ENCODE results near the gene BET1.

Gene BET1

GRCh38 chr7:93964262-93964661 lies 39.9 kb downstream of the BET1 start:
- Histone ChIP-seq H3K9me3 (ENCODE audit: control insufficient read depth in 2 of 2, low read length in 2 of 2) (no peaks in the 10 kb centered on the region), H3K27ac (ENCODE audit: low read depth in 2 of 2, low read length in 2 of 2) (no peak overlapping the region), H3K4me3 (ENCODE audit: low read length in 2 of 2) (no peak overlapping the region), H3K27me3 (ENCODE audit: control insufficient read depth in 2 of 2, insufficient read depth in 2 of 2, low read length in 2 of 2) (no peaks in the 10 kb centered on the region), H3K4me1 (ENCODE audit: control insufficient read depth in 2 of 2, insufficient read depth in 2 of 2, low read length in 2 of 2) (no peaks in the 10 kb centered on the region), H3K36me3 (ENCODE audit: control insufficient read depth in 2 of 2, insufficient read depth in 2 of 2, low read length in 2 of 2) (no peaks in the 10 kb centered on the region), H3K9ac (ENCODE audit: low read depth in 1 of 2, low read length in 2 of 2) (no peak overlapping the region)

GRCh38 chr7:93960986-93961385 lies 43.2 kb downstream of the BET1 start:
- Histone ChIP-seq H3K9ac (ENCODE audit: low read depth in 1 of 2, low read length in 2 of 2) (no peak overlapping the region), H3K27me3 (ENCODE audit: control insufficient read depth in 2 of 2, insufficient read depth in 2 of 2, low read length in 2 of 2) (no peaks in the 10 kb centered on the region), H3K27ac (ENCODE audit: low read depth in 2 of 2, low read length in 2 of 2) (no peak overlapping the region), H3K9me3 (ENCODE audit: control insufficient read depth in 2 of 2, low read length in 2 of 2) (no peaks in the 10 kb centered on the region), H3K4me1 (ENCODE audit: control insufficient read depth in 2 of 2, insufficient read depth in 2 of 2, low read length in 2 of 2) (no peaks in the 10 kb centered on the region), H3K36me3 (ENCODE audit: control insufficient read depth in 2 of 2, insufficient read depth in 2 of 2, low read length in 2 of 2) (no peaks in the 10 kb centered on the region), H3K4me3 (ENCODE audit: low read length in 2 of 2) (no peak overlapping the region)

GRCh38 chr7:93958651-93959050 lies 45.5 kb downstream of the BET1 start:
- no peaks in the 10 kb centered on the region for H3K27me3 ChIP-seq (ENCODE audit: control insufficient read depth in 2 of 2, insufficient read depth in 2 of 2, low read length in 2 of 2)
- no peaks in the 10 kb centered on the region for H3K4me1 ChIP-seq (ENCODE audit: control insufficient read depth in 2 of 2, insufficient read depth in 2 of 2, low read length in 2 of 2)
- no peaks in the 10 kb centered on the region for H3K9me3 ChIP-seq (ENCODE audit: control insufficient read depth in 2 of 2, low read length in 2 of 2)
- no peak overlapping the region for H3K9ac ChIP-seq (ENCODE audit: low read depth in 1 of 2, low read length in 2 of 2)
- no peak overlapping the region for H3K4me3 ChIP-seq (ENCODE audit: low read length in 2 of 2)
- H3K27ac ChIP-seq (ENCODE audit: low read depth in 2 of 2, low read length in 2 of 2), result no peak overlapping the region
- no peaks in the 10 kb centered on the region for H3K36me3 ChIP-seq (ENCODE audit: control insufficient read depth in 2 of 2, insufficient read depth in 2 of 2, low read length in 2 of 2)

- H3K27ac ChIP-seq (ENCODE audit: low read depth in 2 of 2, low read length in 2 of 2), result no peak overlapping the region
- H3K4me1 ChIP-seq (ENCODE audit: control insufficient read depth in 2 of 2, insufficient read depth in 2 of 2, low read length in 2 of 2), result no peaks in the 10 kb centered on the region
Measured at GRCh38 chr7:93958216-93958615, 45.9 kb downstream of the BET1 start.

DNA sequence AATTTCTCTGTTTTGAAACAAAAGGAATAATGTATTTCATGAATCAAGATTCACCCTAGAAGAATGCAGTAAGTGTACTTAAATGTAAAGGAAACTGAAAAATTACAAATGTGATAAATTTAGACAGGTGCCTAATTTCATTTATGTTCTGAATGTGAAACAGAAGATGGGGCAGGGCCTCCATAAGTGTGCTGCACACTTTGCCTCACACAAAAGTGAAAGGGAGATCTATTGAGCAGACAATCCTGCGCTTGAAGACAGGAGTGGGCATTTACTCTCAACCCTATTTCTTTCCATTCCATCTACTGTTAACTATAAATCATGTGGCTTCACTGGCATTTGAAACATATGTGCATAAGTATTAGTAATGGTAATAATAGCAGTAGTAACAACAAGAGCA lies 46.4 kb downstream of the BET1 start:
- Histone ChIP-seq H3K27ac (ENCODE audit: low read depth in 2 of 2, low read length in 2 of 2) (no peak overlapping the region), H3K9ac (ENCODE audit: low read depth in 1 of 2, low read length in 2 of 2) (no peak overlapping the region), H3K9me3 (ENCODE audit: control insufficient read depth in 2 of 2, low read length in 2 of 2) (no peaks in the 10 kb centered on the region), H3K4me1 (ENCODE audit: control insufficient read depth in 2 of 2, insufficient read depth in 2 of 2, low read length in 2 of 2) (no peaks in the 10 kb centered on the region), H3K4me3 (ENCODE audit: low read length in 2 of 2) (no peak overlapping the region), H3K36me3 (ENCODE audit: control insufficient read depth in 2 of 2, insufficient read depth in 2 of 2, low read length in 2 of 2) (no peaks in the 10 kb centered on the region), H3K27me3 (ENCODE audit: control insufficient read depth in 2 of 2, insufficient read depth in 2 of 2, low read length in 2 of 2) (no peaks in the 10 kb centered on the region)

More at GRCh38 chr7:93958216-93958615, 45.9 kb downstream of the BET1 start:
- H3K9ac ChIP-seq (ENCODE audit: low read depth in 1 of 2, low read length in 2 of 2), result no peak overlapping the region
- H3K27me3 ChIP-seq (ENCODE audit: control insufficient read depth in 2 of 2, insufficient read depth in 2 of 2, low read length in 2 of 2), result no peaks in the 10 kb centered on the region
- H3K4me3 ChIP-seq (ENCODE audit: low read length in 2 of 2), result no peak overlapping the region
- H3K36me3 ChIP-seq (ENCODE audit: control insufficient read depth in 2 of 2, insufficient read depth in 2 of 2, low read length in 2 of 2), result no peaks in the 10 kb centered on the region
- no peaks in the 10 kb centered on the region for H3K9me3 ChIP-seq (ENCODE audit: control insufficient read depth in 2 of 2, low read length in 2 of 2)

DNA sequence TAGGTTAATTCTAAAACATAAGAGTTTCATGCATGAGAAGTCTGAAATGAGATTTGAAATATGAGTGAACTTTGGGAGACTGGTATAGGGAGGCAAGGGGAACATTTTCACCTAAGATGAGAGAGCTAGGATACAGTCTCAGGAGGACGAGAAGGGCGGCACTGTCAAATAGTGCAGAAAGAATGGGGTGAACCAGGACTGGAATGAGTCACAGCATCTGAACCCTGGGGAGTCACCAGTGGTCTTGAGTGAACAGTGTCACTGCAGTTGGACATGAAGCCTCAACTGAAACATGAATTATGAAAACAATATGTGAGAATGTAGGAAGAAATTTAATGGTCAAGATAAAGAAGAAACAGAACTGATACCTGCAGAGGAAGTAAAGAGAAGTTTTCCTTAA lies 48.9 kb downstream of the BET1 start:
- Histone ChIP-seq H3K9ac (ENCODE audit: low read depth in 1 of 2, low read length in 2 of 2) (no peak overlapping the region), H3K4me1 (ENCODE audit: control insufficient read depth in 2 of 2, insufficient read depth in 2 of 2, low read length in 2 of 2) (no peaks in the 10 kb centered on the region), H3K36me3 (ENCODE audit: control insufficient read depth in 2 of 2, insufficient read depth in 2 of 2, low read length in 2 of 2) (no peaks in the 10 kb centered on the region), H3K27me3 (ENCODE audit: control insufficient read depth in 2 of 2, insufficient read depth in 2 of 2, low read length in 2 of 2) (no peaks in the 10 kb centered on the region), H3K9me3 (ENCODE audit: control insufficient read depth in 2 of 2, low read length in 2 of 2) (no peaks in the 10 kb centered on the region), H3K27ac (ENCODE audit: low read depth in 2 of 2, low read length in 2 of 2) (no peak overlapping the region), H3K4me3 (ENCODE audit: low read length in 2 of 2) (no peak overlapping the region)

- no peaks in the 10 kb centered on the region for H3K4me1 ChIP-seq (ENCODE audit: control insufficient read depth in 2 of 2, insufficient read depth in 2 of 2, low read length in 2 of 2)
- H3K27ac ChIP-seq (ENCODE audit: low read depth in 2 of 2, low read length in 2 of 2), result no peak overlapping the region
- H3K4me3 ChIP-seq (ENCODE audit: low read length in 2 of 2), result no peak overlapping the region
- no peak overlapping the region for H3K9ac ChIP-seq (ENCODE audit: low read depth in 1 of 2, low read length in 2 of 2)
- H3K27me3 ChIP-seq (ENCODE audit: control insufficient read depth in 2 of 2, insufficient read depth in 2 of 2, low read length in 2 of 2), result no peaks in the 10 kb centered on the region
- no peaks in the 10 kb centered on the region for H3K36me3 ChIP-seq (ENCODE audit: control insufficient read depth in 2 of 2, insufficient read depth in 2 of 2, low read length in 2 of 2)
- H3K9me3 ChIP-seq (ENCODE audit: control insufficient read depth in 2 of 2, low read length in 2 of 2), result no peaks in the 10 kb centered on the region
Measured at GRCh38 chr7:93949423-93949822, 54.7 kb downstream of the BET1 start.

GRCh38 chr7:93948873-93949272 lies 55.3 kb downstream of the BET1 start:
- H3K4me1 ChIP-seq (ENCODE audit: control insufficient read depth in 2 of 2, insufficient read depth in 2 of 2, low read length in 2 of 2), result no peaks in the 10 kb centered on the region
- no peaks in the 10 kb centered on the region for H3K9me3 ChIP-seq (ENCODE audit: control insufficient read depth in 2 of 2, low read length in 2 of 2)
- H3K4me3 ChIP-seq (ENCODE audit: low read length in 2 of 2), result no peak overlapping the region
- H3K27me3 ChIP-seq (ENCODE audit: control insufficient read depth in 2 of 2, insufficient read depth in 2 of 2, low read length in 2 of 2), result no peaks in the 10 kb centered on the region
- no peak overlapping the region for H3K9ac ChIP-seq (ENCODE audit: low read depth in 1 of 2, low read length in 2 of 2)
- no peak overlapping the region for H3K27ac ChIP-seq (ENCODE audit: low read depth in 2 of 2, low read length in 2 of 2)
- H3K36me3 ChIP-seq (ENCODE audit: control insufficient read depth in 2 of 2, insufficient read depth in 2 of 2, low read length in 2 of 2), result no peaks in the 10 kb centered on the region

- no peak overlapping the region for H3K9ac ChIP-seq (ENCODE audit: low read depth in 1 of 2, low read length in 2 of 2)
- no peaks in the 10 kb centered on the region for H3K36me3 ChIP-seq (ENCODE audit: control insufficient read depth in 2 of 2, insufficient read depth in 2 of 2, low read length in 2 of 2)
- H3K27me3 ChIP-seq (ENCODE audit: control insufficient read depth in 2 of 2, insufficient read depth in 2 of 2, low read length in 2 of 2), result no peaks in the 10 kb centered on the region
- H3K27ac ChIP-seq (ENCODE audit: low read depth in 2 of 2, low read length in 2 of 2), result no peak overlapping the region
- no peaks in the 10 kb centered on the region for H3K9me3 ChIP-seq (ENCODE audit: control insufficient read depth in 2 of 2, low read length in 2 of 2)
- H3K4me3 ChIP-seq (ENCODE audit: low read length in 2 of 2), result no peak overlapping the region
- no peaks in the 10 kb centered on the region for H3K4me1 ChIP-seq (ENCODE audit: control insufficient read depth in 2 of 2, insufficient read depth in 2 of 2, low read length in 2 of 2)
Measured at GRCh38 chr7:93948106-93948505, 56.0 kb downstream of the BET1 start.

GRCh38 chr7:93945756-93946535 lies 58.2 kb downstream of the BET1 start:
- Histone ChIP-seq H3K4me3 (ENCODE audit: low read length in 2 of 2) (no peak overlapping the region), H3K27ac (ENCODE audit: low read depth in 2 of 2, low read length in 2 of 2) (no peak overlapping the region), H3K36me3 (ENCODE audit: control insufficient read depth in 2 of 2, insufficient read depth in 2 of 2, low read length in 2 of 2) (no peaks in the 10 kb centered on the region), H3K9me3 (ENCODE audit: control insufficient read depth in 2 of 2, low read length in 2 of 2) (no peaks in the 10 kb centered on the region), H3K9ac (ENCODE audit: low read depth in 1 of 2, low read length in 2 of 2) (no peak overlapping the region), H3K27me3 (ENCODE audit: control insufficient read depth in 2 of 2, insufficient read depth in 2 of 2, low read length in 2 of 2) (no peaks in the 10 kb centered on the region), H3K4me1 (ENCODE audit: control insufficient read depth in 2 of 2, insufficient read depth in 2 of 2, low read length in 2 of 2) (no peaks in the 10 kb centered on the region)
